Right lobe of liver (tissue), 4 donors: Measurements from ENCODE around the gene GDI1.

Experiments
- CTCF ChIP-seq, 4 donors: fragments of 200-600 bp in 3 of 4; fragments of 450-650 bp in 1 of 4; IDR thresholded peaks; one replicate each; pipeline versions ENCODE4 v1.5.1 to v1.8.0; 2016 to 2022; ENCODE audit warnings: antibody characterized with exemption in 4 of 4, mild to moderate bottlenecking in 2 of 4
- POLR2A ChIP-seq: fragments of 450-650 bp; IDR thresholded peaks from one replicate; pipeline ENCODE4 v1.6.1; 2017; ENCODE audit warnings: antibody characterized with exemption, mild to moderate bottlenecking
- donor health status: DM: no; HTN: no; CAD: no.
- donor health status: DM: no; HTN: no; CAD: no.
- donor health status: DM: no; HTN: yes; CAD: no.

- TF ChIP-seq CTCF (IDR thresholded peaks at IDR 0.05) (no peak), POLR2A (no peak)
Observed at GRCh38 chrX:154477891-154478477, 41.0 kb downstream of the GDI1 start.
